ENCODE data around the gene FOXP1. TPM values are rescaled to one million over a fixed set of nuclear protein-coding genes. Genes with fewer than 3 reads are reported as not detected.

The FOXP1 gene
- total and polyA plus RNA-seq, 4 donors: 4.9 to 35.4 (median 32.0) TPM

GRCh38 chr3:70970952-70971351 lies 612.6 kb downstream of the FOXP1 start:
- Histone ChIP-seq H3K27me3 (ENCODE audit: control insufficient read depth in 4 of 4, insufficient read depth in 4 of 4, low read length in 3 of 4) (no peaks in the 10 kb centered on the region), H3K36me3 (ENCODE audit: control insufficient read depth in 4 of 4, insufficient read depth in 3 of 4, low read depth in 1 of 4, low read length in 3 of 4) (peaks cover 13 to 36% (median 29%) of the 10 kb centered on the region in 4 donors), H3K9me3 (ENCODE audit: control insufficient read depth in 4 of 4, low read length in 3 of 4) (no peaks in the 10 kb centered on the region), H3K9ac (ENCODE audit: low read depth in 1 of 2, low read length in 2 of 2) (no peak overlapping the region), H3K27ac (ENCODE audit: low read depth in 1 of 2, low read length in 2 of 2) (no peak overlapping the region), H3K4me3 (ENCODE audit: low read depth in 1 of 3, low read length in 3 of 3) (no peak overlapping the region), H3K4me1 (ENCODE audit: control insufficient read depth in 4 of 4, insufficient read depth in 4 of 4, low read length in 3 of 4) (no peaks in the 10 kb centered on the region)
- TF ChIP-seq SP1 (IDR thresholded peaks at IDR 0.05): no peak
- TF ChIP-seq HNF4A (conservative IDR thresholded peaks at IDR 0.05): no peak
- TF ChIP-seq, protein P1, sequence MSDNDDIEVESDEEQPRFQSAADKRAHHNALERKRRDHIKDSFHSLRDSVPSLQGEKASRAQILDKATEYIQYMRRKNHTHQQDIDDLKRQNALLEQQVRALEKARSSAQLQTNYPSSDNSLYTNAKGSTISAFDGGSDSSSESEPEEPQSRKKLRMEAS (IDR thresholded peaks at IDR 0.05): no peak
- WGBS: 80% methylated on average over 6 of the region's 6 CpGs
- no peak for DNase-seq (ENCODE audit: low spot score)

DNA sequence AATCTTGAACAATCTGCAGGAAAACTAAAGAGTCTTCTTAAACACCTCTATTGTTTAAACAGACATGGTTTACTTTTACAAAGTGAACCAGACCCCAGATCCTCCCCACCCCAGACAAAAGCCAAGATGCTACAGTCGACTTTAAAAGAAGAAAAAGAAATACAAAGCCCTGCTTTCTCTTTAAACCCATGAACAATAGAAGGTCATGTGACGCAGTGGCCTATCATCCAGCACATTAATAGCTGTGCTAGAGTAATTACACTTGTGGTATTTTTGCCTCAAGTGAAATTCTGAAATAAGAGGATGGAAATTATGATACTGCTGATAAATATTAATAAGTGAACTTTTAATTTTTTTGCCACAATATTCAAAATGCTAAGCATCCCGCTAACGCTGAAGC lies 613.4 kb downstream of the FOXP1 start:
- TF ChIP-seq FOXA2 (IDR thresholded peaks at IDR 0.05): no peak
- TF ChIP-seq, protein P2, sequence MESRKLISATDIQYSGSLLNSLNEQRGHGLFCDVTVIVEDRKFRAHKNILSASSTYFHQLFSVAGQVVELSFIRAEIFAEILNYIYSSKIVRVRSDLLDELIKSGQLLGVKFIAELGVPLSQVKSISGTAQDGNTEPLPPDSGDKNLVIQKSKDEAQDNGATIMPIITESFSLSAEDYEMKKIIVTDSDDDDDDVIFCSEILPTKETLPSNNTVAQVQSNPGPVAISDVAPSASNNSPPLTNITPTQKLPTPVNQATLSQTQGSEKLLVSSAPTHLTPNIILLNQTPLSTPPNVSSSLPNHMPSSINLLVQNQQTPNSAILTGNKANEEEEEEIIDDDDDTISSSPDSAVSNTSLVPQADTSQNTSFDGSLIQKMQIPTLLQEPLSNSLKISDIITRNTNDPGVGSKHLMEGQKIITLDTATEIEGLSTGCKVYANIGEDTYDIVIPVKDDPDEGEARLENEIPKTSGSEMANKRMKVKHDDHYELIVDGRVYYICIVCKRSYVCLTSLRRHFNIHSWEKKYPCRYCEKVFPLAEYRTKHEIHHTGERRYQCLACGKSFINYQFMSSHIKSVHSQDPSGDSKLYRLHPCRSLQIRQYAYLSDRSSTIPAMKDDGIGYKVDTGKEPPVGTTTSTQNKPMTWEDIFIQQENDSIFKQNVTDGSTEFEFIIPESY (IDR thresholded peaks at IDR 0.05): no peak
- no peak for TF ChIP-seq NR2F2 (IDR thresholded peaks at IDR 0.05)
- TF ChIP-seq CTCF (IDR thresholded peaks at IDR 0.05; ENCODE audit: low read depth, low read length, missing input control): no peak
- TF ChIP-seq RXRA (IDR thresholded peaks at IDR 0.05): no peak
- TF ChIP-seq REST (IDR thresholded peaks at IDR 0.05): no peak
- no peak for TF ChIP-seq SP1 (IDR thresholded peaks at IDR 0.05)
- no peak for TF ChIP-seq EGR1 (IDR thresholded peaks at IDR 0.05; ENCODE audit: low read depth in 2 of 2)
- TF ChIP-seq, protein P1 (IDR thresholded peaks at IDR 0.05): no peak
- no peak for TF ChIP-seq RAD21 (IDR thresholded peaks at IDR 0.05)
- no peak for TF ChIP-seq HNF4G (IDR thresholded peaks at IDR 0.05)
- TF ChIP-seq ATF3 (IDR thresholded peaks at IDR 0.05): no peak
- no peak for TF ChIP-seq HNF4A (conservative IDR thresholded peaks at IDR 0.05)
- TF ChIP-seq FOXA1 (IDR thresholded peaks at IDR 0.05): no peak
- no peak for TF ChIP-seq YY1 (IDR thresholded peaks at IDR 0.05)
- TF ChIP-seq GABPA (IDR thresholded peaks at IDR 0.05 in 1 of 2, conservative IDR thresholded peaks at IDR 0.05 in 1 of 2): no peak

More for the DNA sequence above, 613.4 kb downstream of the FOXP1 start:
- Histone ChIP-seq H3K27me3 (ENCODE audit: control insufficient read depth in 4 of 4, insufficient read depth in 4 of 4, low read length in 3 of 4) (no peaks in the 10 kb centered on the region), H3K36me3 (ENCODE audit: control insufficient read depth in 4 of 4, insufficient read depth in 3 of 4, low read depth in 1 of 4, low read length in 3 of 4) (peaks cover 15 to 44% (median 32%) of the 10 kb centered on the region in 4 donors), H3K9me3 (ENCODE audit: control insufficient read depth in 4 of 4, low read length in 3 of 4) (no peaks in the 10 kb centered on the region), H3K27ac (ENCODE audit: low read depth in 1 of 2, low read length in 2 of 2) (no peak overlapping the region), H3K4me1 (ENCODE audit: control insufficient read depth in 4 of 4, insufficient read depth in 4 of 4, low read length in 3 of 4) (no peaks in the 10 kb centered on the region), H3K9ac (ENCODE audit: low read depth in 1 of 2, low read length in 2 of 2) (no peak overlapping the region), H3K4me3 (ENCODE audit: low read depth in 1 of 3, low read length in 3 of 3) (no peak overlapping the region)
- 87% methylated on average over 4 of the region's 4 CpGs for WGBS
- DNase-seq (ENCODE audit: low spot score): no peak
